Measurements from ENCODE around the gene GPR31.

Gene GPR31

GRCh38 chr6:167134448-167135328 is 23.1 kb downstream of the GPR31 start:
- no peak for DNase-seq
- no peaks in the 10 kb centered on the region for H3K27me3 ChIP-seq
- H3K9me3 ChIP-seq = no peaks in the 10 kb centered on the region
- H3K4me1 ChIP-seq = no peaks in the 10 kb centered on the region
- H3K4me3 ChIP-seq (ENCODE audit: low read depth, low read length) = no peak overlapping the region
- TF ChIP-seq CTCF (IDR thresholded peaks at IDR 0.05; ENCODE audit: low read depth, low read length) = no peak
- H3K36me3 ChIP-seq = no peaks in the 10 kb centered on the region

DNA sequence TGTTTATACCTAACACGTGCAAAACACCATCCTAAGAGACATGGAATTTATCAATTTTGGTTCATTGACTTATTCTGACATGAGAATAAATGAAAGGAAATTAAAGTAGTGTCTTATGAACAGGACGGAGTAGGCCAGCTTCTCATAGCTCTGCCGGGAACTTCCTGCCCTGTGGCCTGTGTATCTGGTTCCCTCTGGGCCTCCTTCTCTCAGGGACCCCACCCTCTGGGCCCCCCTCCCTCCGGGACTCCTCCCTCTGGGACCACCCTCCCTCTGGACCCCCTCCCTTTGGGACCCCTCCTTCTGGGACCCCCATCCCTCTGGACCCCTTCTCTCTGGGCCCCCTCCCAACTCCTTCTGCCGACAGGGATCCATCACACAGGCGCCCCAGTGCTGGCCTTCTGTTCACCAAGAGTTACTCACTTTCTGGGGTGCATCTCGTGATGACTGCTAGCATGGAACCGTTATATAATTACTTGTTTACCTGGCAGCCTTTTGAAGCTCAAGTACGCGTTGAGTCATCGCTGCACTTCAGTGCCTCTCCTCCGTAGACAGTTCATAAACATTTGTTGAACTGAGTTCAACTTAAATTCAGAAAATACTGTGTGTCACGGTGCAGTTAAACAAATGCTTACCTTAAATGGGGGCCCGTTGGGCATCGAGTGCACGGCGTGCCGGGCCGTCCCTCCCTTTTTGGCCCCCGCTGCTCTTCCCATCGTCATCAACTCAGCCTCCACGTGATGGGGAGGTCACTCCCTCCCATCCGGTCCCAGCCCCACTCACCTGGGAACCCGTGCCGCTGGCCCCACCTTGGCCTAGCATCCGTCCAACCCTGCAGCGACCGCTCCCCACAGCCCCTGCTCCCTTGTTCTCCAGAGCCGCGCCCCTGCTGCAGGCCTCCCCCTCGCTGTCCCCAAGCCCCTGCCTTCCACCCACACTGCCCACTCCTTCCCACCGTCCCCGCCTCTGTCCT is 26.8 kb downstream of the GPR31 start:
- TF ChIP-seq CTCF (IDR thresholded peaks at IDR 0.05; ENCODE audit: low read depth, low read length) = no peak
- Histone ChIP-seq H3K27me3 (no peaks in the 10 kb centered on the region), H3K4me3 (ENCODE audit: low read depth, low read length) (no peak overlapping the region), H3K4me1 (0 out of 2 replicates have a peak, but pooled peaks cover 2% of the 10 kb centered on the region), H3K9me3 (no peaks in the 10 kb centered on the region), H3K36me3 (no peaks in the 10 kb centered on the region)
- DNase-seq = no peak

GRCh38 chr6:167130008-167130677 is 27.6 kb downstream of the GPR31 start:
- DNase-seq = no peak
- TF ChIP-seq CTCF (IDR thresholded peaks at IDR 0.05; ENCODE audit: low read depth, low read length) = no peak
- H3K4me1 ChIP-seq = 0 out of 2 replicates have a peak, but pooled peaks cover 2% of the 10 kb centered on the region
- no peaks in the 10 kb centered on the region for H3K36me3 ChIP-seq
- H3K27me3 ChIP-seq = no peaks in the 10 kb centered on the region
- H3K4me3 ChIP-seq (ENCODE audit: low read depth, low read length) = no peak overlapping the region
- no peaks in the 10 kb centered on the region for H3K9me3 ChIP-seq

DNA sequence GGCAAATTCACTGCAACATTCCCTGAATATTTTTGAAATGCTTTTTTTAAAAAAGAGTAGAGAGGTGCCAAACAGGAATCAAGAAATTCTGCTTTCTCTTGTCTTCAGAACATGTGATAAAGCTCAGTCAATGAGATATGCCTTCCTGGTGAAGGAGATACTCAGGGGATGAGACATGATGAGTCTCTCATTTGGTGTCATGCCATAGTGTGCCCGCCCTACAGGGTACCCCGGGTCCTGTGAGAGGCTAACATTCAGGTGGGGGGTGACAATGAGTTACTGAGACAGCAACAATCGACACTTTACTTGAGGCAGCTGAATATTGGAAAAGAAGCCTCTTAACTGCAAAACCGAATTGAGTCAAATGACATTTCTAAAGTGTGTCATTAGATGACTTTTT is 28.2 kb downstream of the GPR31 start:
- Histone ChIP-seq H3K36me3 (no peaks in the 10 kb centered on the region), H3K27me3 (no peaks in the 10 kb centered on the region), H3K4me3 (ENCODE audit: low read depth, low read length) (no peak overlapping the region), H3K4me1 (0 out of 2 replicates have a peak, but pooled peaks cover 2% of the 10 kb centered on the region), H3K9me3 (no peaks in the 10 kb centered on the region)
- TF ChIP-seq CTCF (IDR thresholded peaks at IDR 0.05; ENCODE audit: low read depth, low read length) = no peak
- DNase-seq = no peak

DNA sequence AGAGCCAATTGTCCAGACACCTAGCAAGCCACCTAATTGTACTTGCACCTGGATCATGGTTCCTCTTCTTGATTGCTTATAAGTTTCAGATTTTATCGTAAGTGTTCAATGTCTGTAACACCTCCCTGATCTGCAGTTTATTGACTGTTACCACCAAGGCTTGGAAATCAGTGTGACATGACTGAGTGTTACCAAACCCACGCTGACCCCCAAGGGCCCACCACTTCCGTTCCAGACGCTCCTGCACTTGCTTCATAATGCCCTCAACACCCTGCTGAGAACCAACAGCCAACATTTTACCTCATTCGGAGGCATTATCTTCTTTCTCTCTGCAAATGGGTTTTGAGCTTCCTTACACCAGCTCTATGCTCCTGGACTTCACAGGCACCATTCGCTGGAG is 28.6 kb downstream of the GPR31 start:
- no peak for DNase-seq
- Histone ChIP-seq H3K4me1 (0 out of 2 replicates have a peak, but pooled peaks cover 2% of the 10 kb centered on the region), H3K27me3 (no peaks in the 10 kb centered on the region), H3K4me3 (ENCODE audit: low read depth, low read length) (no peak overlapping the region), H3K9me3 (no peaks in the 10 kb centered on the region), H3K36me3 (no peaks in the 10 kb centered on the region)
- TF ChIP-seq CTCF (IDR thresholded peaks at IDR 0.05; ENCODE audit: low read depth, low read length) = no peak

Measured in BE2C (cell line).